Right renal pelvis (tissue), 4 donors: ENCODE data around the gene ZNF629. TPM values are rescaled to one million over a fixed set of nuclear protein-coding genes. Genes with fewer than 3 reads are reported as not detected.
A peak's percentile ranks its signal among the peaks of the same experiment; 100 is the strongest.

Source experiments
- DNase-seq, 4 donors: peaks; one replicate each; pipeline ENCODE4 v3.0.0-alpha.2; 2013; ENCODE audit warnings: low read depth in 4 of 4, low spot score in 3 of 4, missing footprints in 1 of 4
- polyA plus RNA-seq, 4 donors: library from polyadenylated mRNA; unstranded; fragments of 120-200 nt; gene quantifications; one replicate each; pipeline ENCODE4 v1.2.1, GENCODE V29; 2013; ENCODE audit not compliant: insufficient read length in 4 of 4

ZNF629 gene
- polyA plus RNA-seq, 4 donors: 27.2 to 28.7 (median 27.8) TPM

GRCh38 chr16:30768583-30769181, 18.3 kb downstream of the ZNF629 start:
- no peak for DNase-seq

GRCh38 chr16:30767767-30768465, 19.1 kb downstream of the ZNF629 start:
- DNase-seq: no peak

- DNase-seq: no peak
Measured at GRCh38 chr16:30766933-30767284, 20.1 kb downstream of the ZNF629 start.

GRCh38 chr16:30766206-30766932, 20.6 kb downstream of the ZNF629 start:
- DNase-seq: no peak

GRCh38 chr16:30764816-30765465, 22.1 kb downstream of the ZNF629 start:
- DNase-seq: no peak

- no peak for DNase-seq
Measured at GRCh38 chr16:30764086-30764485, 22.9 kb downstream of the ZNF629 start.

- no peak for DNase-seq
Measured at GRCh38 chr16:30762991-30763725, 23.8 kb downstream of the ZNF629 start.

GRCh38 chr16:30761928-30762902, 24.8 kb downstream of the ZNF629 start, which contains the start of the genes CFAP119 and RNF40:
Gene CFAP119, minus strand, starts transcription at chr16:30762062. Its CDS starts 314 bp downstream, at chr16:30761748.
Gene RNF40, plus strand, starts transcription at chr16:30762322. Its CDS starts 224 bp downstream, at chr16:30762546.
- DNase-seq: peak; percentile 96 to 98 (median 97)

- no peak for DNase-seq
Measured at GRCh38 chr16:30761427-30761927, 25.5 kb downstream of the ZNF629 start.

GRCh38 chr16:30760577-30761426, 26.2 kb downstream of the ZNF629 start:
- no peak for DNase-seq

GRCh38 chr16:30760001-30760559, 26.9 kb downstream of the ZNF629 start:
- no peak for DNase-seq

- DNase-seq: no peak
Measured at GRCh38 chr16:30758988-30759491, 28.0 kb downstream of the ZNF629 start.

GRCh38 chr16:30757316-30757715, 29.7 kb downstream of the ZNF629 start:
- DNase-seq: no peak

GRCh38 chr16:30756781-30757100, 30.3 kb downstream of the ZNF629 start:
- DNase-seq: no peak

- no peak for DNase-seq
Measured at GRCh38 chr16:30755955-30756780, 30.8 kb downstream of the ZNF629 start.

- DNase-seq: no peak
Measured at GRCh38 chr16:30753596-30753995, 33.4 kb downstream of the ZNF629 start.
